GM21447 (cell line): ENCODE measurements around the gene ATN1.
"Not testable (repeated sequence)": the region's sequence is repeated elsewhere in the genome, so short reads cannot be mapped to it uniquely, and the experiment has no call there.

Source experiments
- ATAC-seq: cut with Tn5 transposase; IDR thresholded peaks from one replicate; pipeline ENCODE4 v1.9.1; 2021; ENCODE audit not compliant: unreplicated experiment

Gene ATN1

GRCh38 chr12:6903722-6904121, 24.0 kb upstream of the ATN1 start:
- no peak for ATAC-seq

GRCh38 chr12:6904280-6905276, 23.2 kb upstream of the ATN1 start, which contains the start of gene LRRC23:
LRRC23 (plus strand) TSS chr12:6904822; CDS start chr12:6905634, 812 bp downstream.
- ATAC-seq: peak; percentile 95

- no peak for ATAC-seq
These were observed 22.2 kb upstream of the ATN1 start for GRCh38 chr12:6905414-6906040.

- not testable (repeated sequence) for ATAC-seq
These were observed 19.6 kb upstream of the ATN1 start for GRCh38 chr12:6908141-6908540.

GRCh38 chr12:6909421-6910145, 18.2 kb upstream of the ATN1 start:
- ATAC-seq: no peak

- no peak for ATAC-seq
These were observed 15.4 kb upstream of the ATN1 start for GRCh38 chr12:6912164-6912935.

GRCh38 chr12:6914246-6914946, 13.4 kb upstream of the ATN1 start, which contains the start of gene ENO2:
ENO2 (plus strand) TSS chr12:6914580; CDS start chr12:6915833, 1,253 bp downstream.
- peak; percentile 74 for ATAC-seq

GRCh38 chr12:6914947-6915788, 12.6 kb upstream of the ATN1 start:
- ATAC-seq: no peak

GRCh38 chr12:6915789-6916285, 11.9 kb upstream of the ATN1 start:
- no peak for ATAC-seq

- no peak for ATAC-seq
These were observed 11.1 kb upstream of the ATN1 start for GRCh38 chr12:6916426-6917200.

- ATAC-seq: no peak
These were observed 10.1 kb upstream of the ATN1 start for GRCh38 chr12:6917491-6918231.

- no peak for ATAC-seq
These were observed 8.2 kb upstream of the ATN1 start for GRCh38 chr12:6919588-6919987.

- no peak for ATAC-seq
These were observed 6.2 kb upstream of the ATN1 start for GRCh38 chr12:6921539-6921938.

- ATAC-seq: no peak
These were observed 5.5 kb upstream of the ATN1 start for GRCh38 chr12:6921996-6922946.

GRCh38 chr12:6923003-6923732, 4.6 kb upstream of the ATN1 start:
- ATAC-seq: no peak

- no peak for ATAC-seq
These were observed 3.9 kb upstream of the ATN1 start for GRCh38 chr12:6923851-6924250.
